ENCODE data around the gene NOD1.

The NOD1 gene

DNA sequence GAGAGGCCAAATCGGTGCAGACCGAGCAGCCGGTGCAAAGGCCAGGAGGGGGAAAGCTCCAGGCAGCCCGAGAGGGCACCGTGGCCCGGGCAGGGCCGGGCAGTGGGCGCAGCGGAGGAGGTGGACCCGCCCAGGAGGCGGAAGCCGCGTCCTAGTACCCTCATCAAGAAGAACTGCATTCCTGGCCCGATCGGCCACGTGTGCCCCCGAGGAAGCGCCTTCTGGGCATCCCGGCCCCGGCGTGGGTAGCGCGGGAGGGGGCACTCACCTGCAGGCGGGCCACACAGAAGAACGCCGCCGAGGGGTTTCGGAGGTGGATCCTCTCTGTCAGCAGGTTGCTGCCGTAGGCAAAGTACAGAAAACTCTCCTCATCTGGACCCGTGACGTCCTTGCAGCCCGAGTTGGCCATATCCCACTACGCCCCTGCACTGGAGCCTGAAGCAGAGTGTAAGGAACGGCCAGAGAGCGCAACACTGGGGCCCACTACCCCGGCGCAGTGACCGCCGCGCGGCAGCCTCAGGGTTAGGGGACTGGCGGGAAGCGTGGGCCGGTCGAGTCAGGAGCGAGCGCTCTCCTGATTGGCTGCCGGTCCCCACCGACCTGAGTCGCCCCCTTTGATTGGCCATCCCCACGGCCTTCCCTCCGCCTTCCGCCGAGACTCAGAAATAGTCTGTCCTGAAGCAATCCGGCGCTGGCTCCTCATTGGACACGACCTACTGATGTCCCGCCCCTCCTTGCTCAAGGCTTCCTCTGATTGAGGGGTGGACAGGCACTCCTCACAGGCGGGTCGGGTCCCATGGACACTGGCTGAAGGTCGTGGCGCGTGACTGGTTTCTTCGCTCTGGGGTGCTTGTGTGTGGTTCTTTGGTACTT is 26.0 kb upstream of the NOD1 start, which contains the start of gene GGCT (continued):
- TF ChIP-seq ZNF394 (tag by site-specific recombination; IDR thresholded peaks at IDR 0.05; ENCODE audit: borderline replicate concordance) (no peak), ZNF10 (tag by site-specific recombination; IDR thresholded peaks at IDR 0.05) (no peak), ZNF404 (tag by site-specific recombination; IDR thresholded peaks at IDR 0.05) (no peak), HOXC10 (CRISPR knock-in tag; IDR thresholded peaks at IDR 0.05) (no peak), SETDB1 (IDR thresholded peaks at IDR 0.05; ENCODE audit: insufficient read length, low read length) (no peak), ZNF311 (tag by site-specific recombination; IDR thresholded peaks at IDR 0.05; ENCODE audit: borderline replicate concordance) (no peak), ZNF529 (tag by site-specific recombination; IDR thresholded peaks at IDR 0.05; ENCODE audit: insufficient replicate concordance) (no peak), ZBTB17 (tag by site-specific recombination; IDR thresholded peaks at IDR 0.05) (peak; percentile 34; the same call in 1 of the 2 replicates), ZNF140 (tag by site-specific recombination; IDR thresholded peaks at IDR 0.05) (no peak), ZNF211 (tag by site-specific recombination; IDR thresholded peaks at IDR 0.05; ENCODE audit: low read depth) (no peak), ZNF248 (tag by site-specific recombination; IDR thresholded peaks at IDR 0.05) (no peak), ZNF549 (tag by site-specific recombination; IDR thresholded peaks at IDR 0.05) (no peak), ZFP3 (tag by site-specific recombination; IDR thresholded peaks at IDR 0.05; ENCODE audit: low read depth) (no peak), ZNF146 (tag by site-specific recombination; IDR thresholded peaks at IDR 0.05) (no peak), ZSCAN30 (tag by site-specific recombination; IDR thresholded peaks at IDR 0.05) (peak; percentile 75; the same call in 1 of the 2 replicates), WT1 (tag by site-specific recombination; IDR thresholded peaks at IDR 0.05) (no peak), ZNF558 (tag by site-specific recombination; IDR thresholded peaks at IDR 0.05) (no peak), FEZF1 (tag by site-specific recombination; IDR thresholded peaks at IDR 0.05) (no peak), MEIS1 (CRISPR knock-in tag; IDR thresholded peaks at IDR 0.05; ENCODE audit: borderline replicate concordance) (no peak), ZNF837 (tag by site-specific recombination; IDR thresholded peaks at IDR 0.05) (no peak), ZNF777 (tag by site-specific recombination; IDR thresholded peaks at IDR 0.05; ENCODE audit: borderline replicate concordance) (no peak), ZNF623 (tag by site-specific recombination; IDR thresholded peaks at IDR 0.05) (no peak), ZNF76 (tag by site-specific recombination; IDR thresholded peaks at IDR 0.05; ENCODE audit: borderline replicate concordance, low read depth) (peak; percentile 66; the same call in 1 of the 2 replicates)
- TF ChIP-seq, protein P1, sequence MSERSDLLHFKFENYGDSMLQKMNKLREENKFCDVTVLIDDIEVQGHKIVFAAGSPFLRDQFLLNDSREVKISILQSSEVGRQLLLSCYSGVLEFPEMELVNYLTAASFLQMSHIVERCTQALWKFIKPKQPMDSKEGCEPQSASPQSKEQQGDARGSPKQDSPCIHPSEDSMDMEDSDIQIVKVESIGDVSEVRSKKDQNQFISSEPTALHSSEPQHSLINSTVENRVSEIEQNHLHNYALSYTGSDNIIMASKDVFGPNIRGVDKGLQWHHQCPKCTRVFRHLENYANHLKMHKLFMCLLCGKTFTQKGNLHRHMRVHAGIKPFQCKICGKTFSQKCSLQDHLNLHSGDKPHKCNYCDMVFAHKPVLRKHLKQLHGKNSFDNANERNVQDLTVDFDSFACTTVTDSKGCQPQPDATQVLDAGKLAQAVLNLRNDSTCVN (tag by site-specific recombination; optimal IDR thresholded peaks at IDR 0.05) = peak; percentile 75
- TF ChIP-seq, protein P2, sequence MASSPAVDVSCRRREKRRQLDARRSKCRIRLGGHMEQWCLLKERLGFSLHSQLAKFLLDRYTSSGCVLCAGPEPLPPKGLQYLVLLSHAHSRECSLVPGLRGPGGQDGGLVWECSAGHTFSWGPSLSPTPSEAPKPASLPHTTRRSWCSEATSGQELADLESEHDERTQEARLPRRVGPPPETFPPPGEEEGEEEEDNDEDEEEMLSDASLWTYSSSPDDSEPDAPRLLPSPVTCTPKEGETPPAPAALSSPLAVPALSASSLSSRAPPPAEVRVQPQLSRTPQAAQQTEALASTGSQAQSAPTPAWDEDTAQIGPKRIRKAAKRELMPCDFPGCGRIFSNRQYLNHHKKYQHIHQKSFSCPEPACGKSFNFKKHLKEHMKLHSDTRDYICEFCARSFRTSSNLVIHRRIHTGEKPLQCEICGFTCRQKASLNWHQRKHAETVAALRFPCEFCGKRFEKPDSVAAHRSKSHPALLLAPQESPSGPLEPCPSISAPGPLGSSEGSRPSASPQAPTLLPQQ (tag by site-specific recombination; IDR thresholded peaks at IDR 0.05) = peak; percentile 99
- TF ChIP-seq, protein P3, sequence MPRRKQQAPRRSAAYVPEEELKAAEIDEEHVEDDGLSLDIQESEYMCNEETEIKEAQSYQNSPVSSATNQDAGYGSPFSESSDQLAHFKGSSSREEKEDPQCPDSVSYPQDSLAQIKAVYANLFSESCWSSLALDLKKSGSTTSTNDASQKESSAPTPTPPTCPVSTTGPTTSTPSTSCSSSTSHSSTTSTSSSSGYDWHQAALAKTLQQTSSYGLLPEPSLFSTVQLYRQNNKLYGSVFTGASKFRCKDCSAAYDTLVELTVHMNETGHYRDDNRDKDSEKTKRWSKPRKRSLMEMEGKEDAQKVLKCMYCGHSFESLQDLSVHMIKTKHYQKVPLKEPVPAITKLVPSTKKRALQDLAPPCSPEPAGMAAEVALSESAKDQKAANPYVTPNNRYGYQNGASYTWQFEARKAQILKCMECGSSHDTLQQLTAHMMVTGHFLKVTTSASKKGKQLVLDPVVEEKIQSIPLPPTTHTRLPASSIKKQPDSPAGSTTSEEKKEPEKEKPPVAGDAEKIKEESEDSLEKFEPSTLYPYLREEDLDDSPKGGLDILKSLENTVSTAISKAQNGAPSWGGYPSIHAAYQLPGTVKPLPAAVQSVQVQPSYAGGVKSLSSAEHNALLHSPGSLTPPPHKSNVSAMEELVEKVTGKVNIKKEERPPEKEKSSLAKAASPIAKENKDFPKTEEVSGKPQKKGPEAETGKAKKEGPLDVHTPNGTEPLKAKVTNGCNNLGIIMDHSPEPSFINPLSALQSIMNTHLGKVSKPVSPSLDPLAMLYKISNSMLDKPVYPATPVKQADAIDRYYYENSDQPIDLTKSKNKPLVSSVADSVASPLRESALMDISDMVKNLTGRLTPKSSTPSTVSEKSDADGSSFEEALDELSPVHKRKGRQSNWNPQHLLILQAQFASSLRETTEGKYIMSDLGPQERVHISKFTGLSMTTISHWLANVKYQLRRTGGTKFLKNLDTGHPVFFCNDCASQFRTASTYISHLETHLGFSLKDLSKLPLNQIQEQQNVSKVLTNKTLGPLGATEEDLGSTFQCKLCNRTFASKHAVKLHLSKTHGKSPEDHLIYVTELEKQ (tag by site-specific recombination; IDR thresholded peaks at IDR 0.05; ENCODE audit: borderline replicate concordance) = no peak
- TF ChIP-seq, protein P4, sequence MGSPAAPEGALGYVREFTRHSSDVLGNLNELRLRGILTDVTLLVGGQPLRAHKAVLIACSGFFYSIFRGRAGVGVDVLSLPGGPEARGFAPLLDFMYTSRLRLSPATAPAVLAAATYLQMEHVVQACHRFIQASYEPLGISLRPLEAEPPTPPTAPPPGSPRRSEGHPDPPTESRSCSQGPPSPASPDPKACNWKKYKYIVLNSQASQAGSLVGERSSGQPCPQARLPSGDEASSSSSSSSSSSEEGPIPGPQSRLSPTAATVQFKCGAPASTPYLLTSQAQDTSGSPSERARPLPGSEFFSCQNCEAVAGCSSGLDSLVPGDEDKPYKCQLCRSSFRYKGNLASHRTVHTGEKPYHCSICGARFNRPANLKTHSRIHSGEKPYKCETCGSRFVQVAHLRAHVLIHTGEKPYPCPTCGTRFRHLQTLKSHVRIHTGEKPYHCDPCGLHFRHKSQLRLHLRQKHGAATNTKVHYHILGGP (tag by site-specific recombination; IDR thresholded peaks at IDR 0.05) = no peak
- TF ChIP-seq, protein P5, sequence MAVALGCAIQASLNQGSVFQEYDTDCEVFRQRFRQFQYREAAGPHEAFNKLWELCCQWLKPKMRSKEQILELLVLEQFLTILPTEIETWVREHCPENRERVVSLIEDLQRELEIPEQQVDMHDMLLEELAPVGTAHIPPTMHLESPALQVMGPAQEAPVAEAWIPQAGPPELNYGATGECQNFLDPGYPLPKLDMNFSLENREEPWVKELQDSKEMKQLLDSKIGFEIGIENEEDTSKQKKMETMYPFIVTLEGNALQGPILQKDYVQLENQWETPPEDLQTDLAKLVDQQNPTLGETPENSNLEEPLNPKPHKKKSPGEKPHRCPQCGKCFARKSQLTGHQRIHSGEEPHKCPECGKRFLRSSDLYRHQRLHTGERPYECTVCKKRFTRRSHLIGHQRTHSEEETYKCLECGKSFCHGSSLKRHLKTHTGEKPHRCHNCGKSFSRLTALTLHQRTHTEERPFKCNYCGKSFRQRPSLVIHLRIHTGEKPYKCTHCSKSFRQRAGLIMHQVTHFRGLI (tag by site-specific recombination; IDR thresholded peaks at IDR 0.05) = no peak
- TF ChIP-seq, protein P6, sequence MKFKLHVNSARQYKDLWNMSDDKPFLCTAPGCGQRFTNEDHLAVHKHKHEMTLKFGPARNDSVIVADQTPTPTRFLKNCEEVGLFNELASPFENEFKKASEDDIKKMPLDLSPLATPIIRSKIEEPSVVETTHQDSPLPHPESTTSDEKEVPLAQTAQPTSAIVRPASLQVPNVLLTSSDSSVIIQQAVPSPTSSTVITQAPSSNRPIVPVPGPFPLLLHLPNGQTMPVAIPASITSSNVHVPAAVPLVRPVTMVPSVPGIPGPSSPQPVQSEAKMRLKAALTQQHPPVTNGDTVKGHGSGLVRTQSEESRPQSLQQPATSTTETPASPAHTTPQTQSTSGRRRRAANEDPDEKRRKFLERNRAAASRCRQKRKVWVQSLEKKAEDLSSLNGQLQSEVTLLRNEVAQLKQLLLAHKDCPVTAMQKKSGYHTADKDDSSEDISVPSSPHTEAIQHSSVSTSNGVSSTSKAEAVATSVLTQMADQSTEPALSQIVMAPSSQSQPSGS (tag by site-specific recombination; IDR thresholded peaks at IDR 0.05; ENCODE audit: low read depth) = no peak

Measured in HEK293 (cell line).